Fibroblast of villous mesenchyme (primary cell): ENCODE results near the gene HNRNPK. TPM values are rescaled to one million over a fixed set of nuclear protein-coding genes. Genes with fewer than 3 reads are reported as not detected.
"Not testable (repeated sequence)": the region's sequence is repeated elsewhere in the genome, so short reads cannot be mapped to it uniquely, and the experiment has no call there.

Experiments used
- DNase-seq: peaks from one replicate; pipeline ENCODE4 v3.0.0-alpha.2; 2010; ENCODE audit warnings: low read depth
- H3K4me3 ChIP-seq: 2 replicates; pipeline ENCODE4 v1.5.1; 2011; ENCODE audit warnings: low read depth, mild to moderate bottlenecking, low read length
- CTCF ChIP-seq: IDR thresholded peaks from 2 replicates; pipeline ENCODE4 v1.5.1; 2012; ENCODE audit warnings: low read depth, mild to moderate bottlenecking, low read length; ENCODE audit not compliant: insufficient read depth
- total RNA-seq: library from RNA; depleted of rRNA; stranded (reverse); fragments of >200 nt; gene quantifications from 2 replicates; pipeline ENCODE4 v1.2.3, GENCODE V29; 2012

The HNRNPK gene
- total RNA-seq, 1 donor: 522 TPM

GRCh38 chr9:83956436-83957247 is 23.4 kb downstream of the HNRNPK start:
- TF ChIP-seq CTCF: no peak
- peak overlapping the region; percentile 72 for H3K4me3 ChIP-seq
- DNase-seq: peak; percentile 64

GRCh38 chr9:83956086-83956435 is 24.0 kb downstream of the HNRNPK start:
- DNase-seq: no peak
- H3K4me3 ChIP-seq: peak overlapping the region; percentile 72
- no peak for TF ChIP-seq CTCF

- not testable (repeated sequence) for DNase-seq
Measured at GRCh38 chr9:83948096-83948495, 31.9 kb downstream of the HNRNPK start.

GRCh38 chr9:83940590-83941303 is 39.3 kb downstream of the HNRNPK start:
- no peak for TF ChIP-seq CTCF
- no peak for DNase-seq
- no peak overlapping the region for H3K4me3 ChIP-seq

More at GRCh38 chr9:83948096-83948495, 31.9 kb downstream of the HNRNPK start:
- not testable (repeated sequence) for H3K4me3 ChIP-seq

- H3K4me3 ChIP-seq: no peak overlapping the region
- peak; percentile 74 for DNase-seq
- TF ChIP-seq CTCF: peak; percentile 61
Measured at GRCh38 chr9:83937861-83938455, 42.1 kb downstream of the HNRNPK start.

GRCh38 chr9:83936523-83936922 is 43.5 kb downstream of the HNRNPK start:
- H3K4me3 ChIP-seq: no peak overlapping the region
- no peak for TF ChIP-seq CTCF
- DNase-seq: no peak

- DNase-seq: peak; percentile 54
- no peak for TF ChIP-seq CTCF
- no peak overlapping the region for H3K4me3 ChIP-seq
Measured at GRCh38 chr9:83935276-83935935, 44.6 kb downstream of the HNRNPK start.
